ENCODE measurements around the gene ITGB2. TPM values are rescaled to one million over a fixed set of nuclear protein-coding genes. Genes with fewer than 3 reads are reported as not detected.

ITGB2 gene
- total and polyA plus RNA-seq, 2 donors (not counting 1 experiment from before 2014, with no cell fraction given) = 0.05 TPM; not detected in 1

DNA sequence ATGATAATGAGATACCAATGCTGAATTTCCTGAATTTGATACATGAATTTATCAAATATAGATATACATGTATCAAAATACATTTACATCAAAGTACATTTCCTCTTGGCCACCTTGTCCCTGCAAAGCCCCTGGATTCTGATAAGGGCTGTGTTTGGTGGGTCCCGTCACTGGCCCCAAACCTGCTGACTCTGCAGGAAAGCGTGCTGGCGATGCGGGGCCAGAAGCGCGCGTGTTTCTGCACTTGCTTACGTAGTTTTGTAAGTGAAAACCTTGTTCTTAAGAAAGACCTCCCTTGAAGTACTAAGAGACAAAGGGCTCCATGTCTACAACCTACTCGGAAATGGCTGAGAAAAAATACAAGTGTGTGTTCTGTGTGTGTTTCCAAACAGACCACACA lies 11.0 kb downstream of the ITGB2 start:
- Histone ChIP-seq H3K9me3 (ENCODE audit: control insufficient read depth, insufficient read depth, low read depth, low read length) (no peaks in the 10 kb centered on the region), H3K9ac (ENCODE audit: insufficient read depth, low read length) (no peak overlapping the region), H3K4me2 (ENCODE audit: extremely low read depth, insufficient read depth, low read length) (no peak overlapping the region), H3K79me2 (ENCODE audit: control insufficient read depth, insufficient read depth, low read length) (no peaks in the 10 kb centered on the region), H3K36me3 (ENCODE audit: control insufficient read depth, insufficient read depth, low read length) (no peaks in the 10 kb centered on the region), H4K20me1 (ENCODE audit: control insufficient read depth, extremely low read depth, insufficient read depth, low read length) (no peaks in the 10 kb centered on the region), H3K4me1 (ENCODE audit: control insufficient read depth, extremely low read depth, insufficient read depth, low read length) (no peaks in the 10 kb centered on the region), H3K27ac (ENCODE audit: insufficient read depth, low read length) (no peak overlapping the region), H2AFZ (ENCODE audit: low read length) (no peak overlapping the region), H3K27me3 (ENCODE audit: control insufficient read depth, insufficient read depth, low read length) (peaks cover 27% of the 10 kb centered on the region), H3K4me3 (replicated peaks in 1 of 4; ENCODE audit: control extremely low read depth in 1 of 4, insufficient read depth in 1 of 4, low read depth in 3 of 4, low read length in 4 of 4) (no peak overlapping the region)
- DNase-seq (ENCODE audit: low read depth in 2 of 2) = no peak
- TF ChIP-seq CTCF (conservative IDR thresholded peaks at IDR 0.05 in 1 of 2, IDR thresholded peaks at IDR 0.05 in 1 of 2; ENCODE audit: low read depth in 1 of 2, low read length in 2 of 2) (no peak), EZH2 (IDR thresholded peaks at IDR 0.05; ENCODE audit: low read length, missing control alignments) (no peak)

DNA sequence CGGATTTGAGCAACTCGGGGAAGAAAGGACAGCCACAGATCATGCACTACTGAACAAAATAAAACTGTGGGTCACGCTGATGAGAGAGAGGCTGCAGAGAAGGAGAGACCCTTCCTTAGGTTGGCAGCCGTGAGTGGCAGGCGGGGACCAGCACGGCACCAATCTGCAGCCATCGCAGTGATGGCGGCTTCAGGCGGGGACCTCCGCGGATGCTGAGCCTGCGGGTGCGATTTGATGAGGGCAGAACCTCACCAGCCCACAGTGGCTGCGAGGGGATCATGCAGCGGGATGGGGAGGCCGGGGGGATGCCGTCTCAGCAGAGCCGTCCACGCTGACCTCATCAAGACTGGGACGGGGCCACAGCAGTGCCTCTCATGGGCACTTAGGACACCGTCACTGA lies 11.8 kb downstream of the ITGB2 start:
- no peaks in the 10 kb centered on the region for H3K9me3 ChIP-seq (ENCODE audit: control insufficient read depth, insufficient read depth, low read depth, low read length)
- DNase-seq (ENCODE audit: low read depth in 2 of 2) = no peak
- no peaks in the 10 kb centered on the region for H4K20me1 ChIP-seq (ENCODE audit: control insufficient read depth, extremely low read depth, insufficient read depth, low read length)
- H3K27ac ChIP-seq (ENCODE audit: insufficient read depth, low read length) = no peak overlapping the region
- H3K27me3 ChIP-seq (ENCODE audit: control insufficient read depth, insufficient read depth, low read length) = peaks cover 27% of the 10 kb centered on the region
- H3K4me2 ChIP-seq (ENCODE audit: extremely low read depth, insufficient read depth, low read length) = no peak overlapping the region
- H3K79me2 ChIP-seq (ENCODE audit: control insufficient read depth, insufficient read depth, low read length) = no peaks in the 10 kb centered on the region
- no peak overlapping the region for H3K9ac ChIP-seq (ENCODE audit: insufficient read depth, low read length)
- no peaks in the 10 kb centered on the region for H3K4me1 ChIP-seq (ENCODE audit: control insufficient read depth, extremely low read depth, insufficient read depth, low read length)
- H3K4me3 ChIP-seq (replicated peaks in 1 of 4; ENCODE audit: control extremely low read depth in 1 of 4, insufficient read depth in 1 of 4, low read depth in 3 of 4, low read length in 4 of 4) = no peak overlapping the region
- H2AFZ ChIP-seq (ENCODE audit: low read length) = no peak overlapping the region
- TF ChIP-seq CTCF (conservative IDR thresholded peaks at IDR 0.05 in 1 of 2, IDR thresholded peaks at IDR 0.05 in 1 of 2; ENCODE audit: low read depth in 1 of 2, low read length in 2 of 2) (no peak), EZH2 (IDR thresholded peaks at IDR 0.05; ENCODE audit: low read length, missing control alignments) (no peak)
- H3K36me3 ChIP-seq (ENCODE audit: control insufficient read depth, insufficient read depth, low read length) = no peaks in the 10 kb centered on the region

GRCh38 chr21:44907966-44908895 lies 12.5 kb downstream of the ITGB2 start:
- H3K9me3 ChIP-seq (ENCODE audit: control insufficient read depth, insufficient read depth, low read depth, low read length) = no peaks in the 10 kb centered on the region
- H2AFZ ChIP-seq (ENCODE audit: low read length) = no peak overlapping the region
- DNase-seq (ENCODE audit: low read depth in 2 of 2) = no peak
- no peak for TF ChIP-seq EZH2 (IDR thresholded peaks at IDR 0.05; ENCODE audit: low read length, missing control alignments)
- TF ChIP-seq CTCF (conservative IDR thresholded peaks at IDR 0.05 in 1 of 2, IDR thresholded peaks at IDR 0.05 in 1 of 2; ENCODE audit: low read depth in 1 of 2, low read length in 2 of 2) = no peak
- H3K9ac ChIP-seq (ENCODE audit: insufficient read depth, low read length) = no peak overlapping the region
- H3K27ac ChIP-seq (ENCODE audit: insufficient read depth, low read length) = no peak overlapping the region
- no peak overlapping the region for H3K4me2 ChIP-seq (ENCODE audit: extremely low read depth, insufficient read depth, low read length)
- H3K79me2 ChIP-seq (ENCODE audit: control insufficient read depth, insufficient read depth, low read length) = no peaks in the 10 kb centered on the region
- H3K4me1 ChIP-seq (ENCODE audit: control insufficient read depth, extremely low read depth, insufficient read depth, low read length) = no peaks in the 10 kb centered on the region
- peaks cover 27% of the 10 kb centered on the region for H3K27me3 ChIP-seq (ENCODE audit: control insufficient read depth, insufficient read depth, low read length)
- no peaks in the 10 kb centered on the region for H3K36me3 ChIP-seq (ENCODE audit: control insufficient read depth, insufficient read depth, low read length)
- no peak overlapping the region for H3K4me3 ChIP-seq (replicated peaks in 1 of 4; ENCODE audit: control extremely low read depth in 1 of 4, insufficient read depth in 1 of 4, low read depth in 3 of 4, low read length in 4 of 4)
- no peaks in the 10 kb centered on the region for H4K20me1 ChIP-seq (ENCODE audit: control insufficient read depth, extremely low read depth, insufficient read depth, low read length)

Measured in fibroblast of lung (primary cell).